K562 (cell line): ENCODE results near the gene TBX10. TPM values are rescaled to one million over a fixed set of nuclear protein-coding genes. Genes with fewer than 3 reads are reported as not detected.

ENCODE experiments used
- KDM5B ChIP-seq: fragments of 200-600 bp; sonication (generic); IDR thresholded peaks from 2 replicates; pipeline ENCODE4 v1.6.1; 2012; ENCODE audit warnings: low read depth, mild to moderate bottlenecking, moderate library complexity, low read length, control low read depth, inconsistent platforms; ENCODE audit not compliant: insufficient replicate concordance
- NFE2 ChIP-seq: IDR thresholded peaks from 2 replicates; pipeline ENCODE4 v1.6.1; 2014; ENCODE audit warnings: antibody characterized with exemption, low read depth
- PML ChIP-seq: IDR thresholded peaks from 2 replicates; pipeline ENCODE4 v1.6.1; 2012; ENCODE audit warnings: low read length, inconsistent platforms
- POLR2AphosphoS5 ChIP-seq: IDR thresholded peaks from 2 replicates; pipeline ENCODE4 v1.6.1; 2011; ENCODE audit warnings: mild to moderate bottlenecking, low read depth, low read length, moderate library complexity; ENCODE audit not compliant: control insufficient read depth, insufficient read depth
- RAD51 ChIP-seq: fragments of 450-650 bp; IDR thresholded peaks from 2 replicates; pipeline ENCODE4 v1.7.1; 2016; ENCODE audit warnings: low read depth, mild to moderate bottlenecking, borderline replicate concordance
- SMARCA4 ChIP-seq: fragments of 450-650 bp; IDR thresholded peaks from 2 replicates; pipeline ENCODE4 v1.6.1; 2016
- TBP ChIP-seq: optimal IDR thresholded peaks from 2 replicates; pipeline ENCODE3; 2011; ENCODE audit warnings: low read depth, low read length, improper control_type of control experiment
- TCF3 ChIP-seq: sonication (generic); formaldehyde crosslinking; IDR thresholded peaks from 2 replicates; pipeline ENCODE4 v1.4.0; 2020; ENCODE audit warnings: mild to moderate bottlenecking, missing genetic modification reagents
- TEAD1 ChIP-seq, 2 experiments: fragments of 450-650 bp in 1 of 2; sonication (generic) in 1 of 2; formaldehyde crosslinking; IDR thresholded peaks; 2 replicates each; pipeline versions ENCODE4 v1.4.0 to v1.8.0; 2020 to 2022; ENCODE audit warnings: mild to moderate bottlenecking in 2 of 2, missing genetic modification reagents in 1 of 2
- ZFP91 ChIP-seq: sonication (generic); formaldehyde crosslinking; IDR thresholded peaks from 2 replicates; pipeline ENCODE4 v1.8.0; 2022; ENCODE audit warnings: mild to moderate bottlenecking, missing genetic modification reagents
- ZKSCAN1 ChIP-seq: fragments of 150-350 bp; IDR thresholded peaks from 2 replicates; pipeline ENCODE4 v1.6.1; 2016; ENCODE audit warnings: low read depth, low read length
- ZNF133 ChIP-seq: fragments of 250-450 bp; sonication (Bioruptor Pico); IDR thresholded peaks from 2 replicates; pipeline ENCODE4 v1.4.0; 2020; ENCODE audit warnings: mild to moderate bottlenecking
- ZNF785 ChIP-seq: fragments of 250-450 bp; sonication (Bioruptor Pico); IDR thresholded peaks from 2 replicates; pipeline ENCODE4 v1.4.0; 2020; ENCODE audit warnings: mild to moderate bottlenecking
- polyA plus RNA-seq, 8 experiments: library from polyadenylated mRNA; depleted of rRNA in 4 of 8; stranded (reverse) in 5 of 8; unstranded in 3 of 8; fragments of >200 nt; fragmentation: Nextera tagmentation in 2 of 8; fragmentation: Illumina TruSeq in 1 of 8; extraction: Ambion mirVana in 2 of 8; extraction: Trizol in 1 of 8; gene quantifications; 2 replicates each; pipeline versions ENCODE4 v1.2.1 to v1.2.3, GENCODE V29; 2011 to 2014; ENCODE audit warnings: inconsistent platforms in 1 of 8, missing spikeins in 1 of 8
- total RNA-seq, 7 experiments: library from RNA; depleted of rRNA in 6 of 7; stranded (reverse); fragments of >200 nt in 6 of 7; fragmentation: Illumina TruSeq in 2 of 7; extraction: Trizol in 2 of 7; gene quantifications; 2 replicates each; pipeline versions ENCODE4 v1.2.1 to v1.2.3, GENCODE V29; 2011 to 2021; ENCODE audit warnings: low replicate concordance in 1 of 7
- TF ChIP-seq, protein P1 (sequence below), 2 experiments: fragments of 450-650 bp in 1 of 2; sonication (generic) in 1 of 2; formaldehyde crosslinking in 1 of 2; IDR thresholded peaks; 2 replicates each; pipeline versions ENCODE4 v1.7.1 to v1.9.0; 2016 to 2022; ENCODE audit warnings: inconsistent platforms in 1 of 2, mild to moderate bottlenecking in 1 of 2, missing genetic modification reagents in 1 of 2
- TF ChIP-seq, protein P2 (sequence below): fragments of 450-650 bp; IDR thresholded peaks from 2 replicates; pipeline ENCODE4 v1.7.0; 2016; ENCODE audit warnings: borderline replicate concordance

TBX10 gene
- total and polyA plus RNA-seq, 9 of the 15 experiments (the other 6 are each of a cell fraction or from before 2014, with no cell fraction given), result not detected

DNA sequence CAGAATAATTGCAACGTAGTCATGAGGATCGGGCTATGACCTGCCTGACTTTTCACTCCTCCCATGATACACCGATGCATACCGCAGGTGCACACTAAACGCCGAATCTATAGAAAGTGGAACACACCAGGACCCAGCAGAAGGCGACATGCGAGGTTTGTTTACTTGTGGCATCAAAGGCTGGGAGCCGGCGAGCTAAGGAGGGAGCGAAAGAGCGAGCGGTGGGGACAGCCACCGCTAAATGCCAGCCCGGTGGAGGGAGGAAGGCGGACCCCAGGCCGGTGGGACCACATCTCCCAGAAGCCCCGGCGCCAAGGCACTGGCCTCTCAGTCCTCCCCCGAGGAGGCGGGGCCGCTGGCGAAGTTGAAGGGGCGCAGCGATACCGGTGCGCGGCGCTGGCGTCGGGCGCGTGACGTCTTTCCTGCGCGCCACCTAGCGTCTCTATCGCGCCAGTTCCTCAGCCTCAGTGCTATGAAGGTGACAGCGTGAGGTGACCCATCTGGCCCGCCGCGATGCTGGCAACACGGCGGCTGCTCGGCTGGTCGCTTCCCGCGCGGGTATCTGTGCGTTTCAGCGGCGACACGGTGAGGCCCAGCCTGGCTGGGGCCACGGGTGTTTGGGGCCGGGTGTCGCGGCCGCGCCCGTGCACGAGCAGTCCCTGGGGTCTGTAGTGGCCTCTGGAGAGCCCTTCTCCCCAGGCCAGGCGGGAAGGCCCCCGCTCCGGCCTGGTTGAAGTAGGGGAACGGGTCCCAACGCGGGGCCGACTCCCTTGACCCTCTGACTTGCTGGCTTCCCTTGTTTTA lies 32.9 kb downstream of the TBX10 start, which contains the start of gene NDUFV1 (continued):
- TF ChIP-seq, protein P1, sequence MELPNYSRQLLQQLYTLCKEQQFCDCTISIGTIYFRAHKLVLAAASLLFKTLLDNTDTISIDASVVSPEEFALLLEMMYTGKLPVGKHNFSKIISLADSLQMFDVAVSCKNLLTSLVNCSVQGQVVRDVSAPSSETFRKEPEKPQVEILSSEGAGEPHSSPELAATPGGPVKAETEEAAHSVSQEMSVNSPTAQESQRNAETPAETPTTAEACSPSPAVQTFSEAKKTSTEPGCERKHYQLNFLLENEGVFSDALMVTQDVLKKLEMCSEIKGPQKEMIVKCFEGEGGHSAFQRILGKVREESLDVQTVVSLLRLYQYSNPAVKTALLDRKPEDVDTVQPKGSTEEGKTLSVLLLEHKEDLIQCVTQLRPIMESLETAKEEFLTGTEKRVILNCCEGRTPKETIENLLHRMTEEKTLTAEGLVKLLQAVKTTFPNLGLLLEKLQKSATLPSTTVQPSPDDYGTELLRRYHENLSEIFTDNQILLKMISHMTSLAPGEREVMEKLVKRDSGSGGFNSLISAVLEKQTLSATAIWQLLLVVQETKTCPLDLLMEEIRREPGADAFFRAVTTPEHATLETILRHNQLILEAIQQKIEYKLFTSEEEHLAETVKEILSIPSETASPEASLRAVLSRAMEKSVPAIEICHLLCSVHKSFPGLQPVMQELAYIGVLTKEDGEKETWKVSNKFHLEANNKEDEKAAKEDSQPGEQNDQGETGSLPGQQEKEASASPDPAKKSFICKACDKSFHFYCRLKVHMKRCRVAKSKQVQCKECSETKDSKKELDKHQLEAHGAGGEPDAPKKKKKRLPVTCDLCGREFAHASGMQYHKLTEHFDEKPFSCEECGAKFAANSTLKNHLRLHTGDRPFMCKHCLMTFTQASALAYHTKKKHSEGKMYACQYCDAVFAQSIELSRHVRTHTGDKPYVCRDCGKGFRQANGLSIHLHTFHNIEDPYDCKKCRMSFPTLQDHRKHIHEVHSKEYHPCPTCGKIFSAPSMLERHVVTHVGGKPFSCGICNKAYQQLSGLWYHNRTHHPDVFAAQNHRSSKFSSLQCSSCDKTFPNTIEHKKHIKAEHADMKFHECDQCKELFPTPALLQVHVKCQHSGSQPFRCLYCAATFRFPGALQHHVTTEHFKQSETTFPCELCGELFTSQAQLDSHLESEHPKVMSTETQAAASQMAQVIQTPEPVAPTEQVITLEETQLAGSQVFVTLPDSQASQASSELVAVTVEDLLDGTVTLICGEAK (IDR thresholded peaks at IDR 0.05), result peak; percentile 84
- TF ChIP-seq, protein P1 (CRISPR knock-in tag; IDR thresholded peaks at IDR 0.05), result no peak
- TF ChIP-seq PML (peak; percentile 43; the same call in 1 of the 2 replicates), RAD51 (no peak), TCF3 (CRISPR knock-in tag) (no peak; the same call in 1 of the 2 replicates), TBP (peak; percentile 64), TEAD1 (CRISPR knock-in tag; IDR thresholded peaks at IDR 0.05) (0 out of 4 replicates have a peak, but pooled peaks of 1 of the 2 experiments have one; percentile 46), ZFP91 (no peak), ZNF785 (no peak), SMARCA4 (no peak), POLR2AphosphoS5 (peak; percentile 71), KDM5B (peak; percentile 47), ZNF133 (CRISPR knock-in tag) (no peak), ZKSCAN1 (peak; percentile 80; the same call in 1 of the 2 replicates), NFE2 (no peak)
- TF ChIP-seq, protein P2, sequence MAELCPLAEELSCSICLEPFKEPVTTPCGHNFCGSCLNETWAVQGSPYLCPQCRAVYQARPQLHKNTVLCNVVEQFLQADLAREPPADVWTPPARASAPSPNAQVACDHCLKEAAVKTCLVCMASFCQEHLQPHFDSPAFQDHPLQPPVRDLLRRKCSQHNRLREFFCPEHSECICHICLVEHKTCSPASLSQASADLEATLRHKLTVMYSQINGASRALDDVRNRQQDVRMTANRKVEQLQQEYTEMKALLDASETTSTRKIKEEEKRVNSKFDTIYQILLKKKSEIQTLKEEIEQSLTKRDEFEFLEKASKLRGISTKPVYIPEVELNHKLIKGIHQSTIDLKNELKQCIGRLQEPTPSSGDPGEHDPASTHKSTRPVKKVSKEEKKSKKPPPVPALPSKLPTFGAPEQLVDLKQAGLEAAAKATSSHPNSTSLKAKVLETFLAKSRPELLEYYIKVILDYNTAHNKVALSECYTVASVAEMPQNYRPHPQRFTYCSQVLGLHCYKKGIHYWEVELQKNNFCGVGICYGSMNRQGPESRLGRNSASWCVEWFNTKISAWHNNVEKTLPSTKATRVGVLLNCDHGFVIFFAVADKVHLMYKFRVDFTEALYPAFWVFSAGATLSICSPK, result no peak
